Measurements from ENCODE around the gene ZGPAT. TPM values are rescaled to one million over a fixed set of nuclear protein-coding genes. Genes with fewer than 3 reads are reported as not detected.

The ZGPAT gene
- total and polyA plus RNA-seq, 2 of the 8 experiments (the other 6 are each of a cell fraction or from before 2014, with no cell fraction given), result 14.5 to 21.4 TPM

DNA sequence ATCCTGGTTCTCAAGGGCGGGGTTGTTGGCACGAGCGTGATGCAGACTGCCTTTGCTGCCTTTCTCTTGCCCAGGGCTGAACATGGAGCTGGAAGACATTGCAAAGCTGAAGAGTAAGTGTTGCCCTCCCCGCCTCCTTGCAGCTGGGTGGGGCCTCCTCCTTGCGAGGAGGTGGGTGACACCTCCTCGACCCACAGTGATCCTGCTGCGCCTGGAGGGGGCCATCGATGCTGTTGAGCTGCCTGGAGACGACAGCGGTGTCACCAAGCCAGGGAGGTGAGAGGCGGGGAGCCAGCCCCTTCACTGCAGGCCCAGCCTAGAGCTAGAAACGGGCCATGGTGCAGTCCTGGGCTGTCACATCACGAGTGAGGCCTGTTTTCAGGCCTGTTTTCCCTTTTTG lies 29.8 kb upstream of the ZGPAT start:
- 82% methylated on average over 12 of the region's 13 CpGs; no CpG with 5 or more reads in 1 of the 2 experiments for WGBS, 2 experiments (ENCODE audit: extremely low coverage in 1 of 2, insufficient coverage in 1 of 2, insufficient read length in 1 of 2, insufficient replicate concordance in 2 of 2, low coverage in 1 of 2, low lambda C conversion rate in 2 of 2, missing lambda C conversion rate in 1 of 2)

More for the DNA sequence above, 29.8 kb upstream of the ZGPAT start:
- Histone ChIP-seq H3K27ac (ENCODE audit: low read depth, low read length) (no peak overlapping the region), H3K56ac (replicated peaks; ENCODE audit: insufficient read length, low read depth, low read length) (no peak overlapping the region), H3K23me2 (ENCODE audit: low read depth, low read length) (no peaks in the 10 kb centered on the region; the same call in 1 of the 2 replicates), H2AFZ (ENCODE audit: low read length) (no peak overlapping the region), H3K4me1 (replicated peaks in 1 of 4; ENCODE audit: control insufficient read depth in 3 of 4, insufficient read depth in 4 of 4, low read length in 3 of 4) (no peaks in the 10 kb centered on the region), H3K18ac (ENCODE audit: extremely low read depth, low read length) (no peak overlapping the region), H2BK12ac (ENCODE audit: low read depth, low read length) (no peak overlapping the region), H3K9ac (replicated peaks in 1 of 4; ENCODE audit: extremely low read depth in 1 of 4, low read depth in 3 of 4, low read length in 3 of 4) (no peak overlapping the region), H3K79me2 (ENCODE audit: control insufficient read depth in 1 of 2, insufficient read depth in 2 of 2, low read length in 2 of 2) (no peaks in the 10 kb centered on the region), H2BK15ac (ENCODE audit: low read length) (no peak overlapping the region), H3K23ac (ENCODE audit: insufficient read length) (no peak overlapping the region), H2BK5ac (ENCODE audit: low read depth, low read length) (no peak overlapping the region; the same call in 1 of the 2 replicates), H3K4me3 (ENCODE audit: extremely low read depth in 1 of 4, insufficient read depth in 2 of 4, low read depth in 3 of 4, low read length in 4 of 4) (no peak overlapping the region), H3K79me1 (ENCODE audit: low read depth, low read length) (no peaks in the 10 kb centered on the region), H3K36me3 (ENCODE audit: control insufficient read depth in 2 of 4, insufficient read depth in 4 of 4, low read length in 3 of 4) (peaks cover 2 to 10% (median 5%) of the 10 kb centered on the region in 4 experiments; a peak in 4 of 8 replicates), H3K9me3 (ENCODE audit: insufficient read depth in 2 of 2, low read depth in 1 of 2, low read length in 1 of 2) (no peaks in the 10 kb centered on the region), H2BK20ac (ENCODE audit: low read length) (no peak overlapping the region), H3K4ac (replicated peaks; ENCODE audit: insufficient read length, low read depth, low read length) (no peak overlapping the region), H2AK5ac (ENCODE audit: low read depth, low read length) (no peak overlapping the region), H4K20me1 (replicated peaks in 1 of 2; ENCODE audit: control insufficient read depth in 1 of 2, insufficient read depth in 2 of 2, low read length in 2 of 2) (peaks cover 0 to 7% of the 10 kb centered on the region in 2 experiments), H4K5ac (ENCODE audit: insufficient read length, low read depth, low read length) (no peak overlapping the region), H3K14ac (ENCODE audit: insufficient read length) (no peak overlapping the region), H4K91ac (replicated peaks; ENCODE audit: insufficient read length, low read length) (no peak overlapping the region), H3K4me2 (ENCODE audit: insufficient read depth in 1 of 2, low read depth in 2 of 2, low read length in 2 of 2) (no peak overlapping the region), H3K27me3 (replicated peaks in 1 of 4; ENCODE audit: control insufficient read depth in 3 of 4, extremely low read depth in 1 of 4, insufficient read depth in 3 of 4, low read length in 3 of 4) (no peaks in the 10 kb centered on the region), H4K8ac (ENCODE audit: extremely low read depth, insufficient read depth, low read length) (no peak overlapping the region), H2BK120ac (replicated peaks; ENCODE audit: low read depth, low read length) (no peak overlapping the region)
- TF ChIP-seq CREB1 (IDR thresholded peaks at IDR 0.05), result no peak
- FAIRE-seq (no peak), DNase-seq (ENCODE audit: low read depth in 1 of 2, low spot score in 2 of 2) (no peak)
- ChIA-PET CTCF (ENCODE audit: partially characterized antibody) (interaction anchor here (0.7 kb wide), 1 partner anchor 16 kb away, joined by 3 read pairs; no protein-coding TSS in a partner anchor), POLR2A (ENCODE audit: partially characterized antibody) (interaction anchor here (1.0 to 1.1 kb wide), 2 partner anchors 10 to 20 kb away, joined by 3 to 5 read pairs; no protein-coding TSS in a partner anchor)

All from H1 (cell line).